Testis (tissue), 3 donors: ENCODE results near the gene CBFA2T3. TPM values are rescaled to one million over a fixed set of nuclear protein-coding genes. Genes with fewer than 3 reads are reported as not detected.
"Not testable (repeated sequence)": the region's sequence is repeated elsewhere in the genome, so short reads cannot be mapped to it uniquely, and the experiment has no call there.

Experiments
- DNase-seq: peaks from one replicate; pipeline ENCODE4 v3.0.0-alpha.2; 2019
- H3K27ac ChIP-seq, 2 donors: fragments of 200-600 bp; sonication (generic); one replicate each; pipeline ENCODE4 v1.5.1; 2019
- H3K27me3 ChIP-seq: fragments of 200-600 bp; sonication (generic); one replicate; pipeline ENCODE4 v1.5.1; 2019
- H3K36me3 ChIP-seq: fragments of 200-600 bp; sonication (generic); one replicate; pipeline ENCODE4 v1.5.1; 2017; ENCODE audit warnings: low read depth; ENCODE audit errors: missing control alignments
- H3K4me1 ChIP-seq: fragments of 200-600 bp; sonication (generic); one replicate; pipeline ENCODE4 v1.5.1; 2019
- H3K4me3 ChIP-seq, 2 donors: fragments of 200-600 bp; sonication (generic); one replicate each; pipeline ENCODE4 v1.5.1; 2017 to 2019
- H3K9me3 ChIP-seq: fragments of 200-600 bp; sonication (generic); one replicate; pipeline ENCODE4 v1.5.1; 2017
- CTCF ChIP-seq, 3 experiments: fragments of 450-650 bp in 2 of 3; fragments of 200-600 bp in 1 of 3; sonication (generic) in 1 of 3; IDR thresholded peaks; one replicate each; pipeline ENCODE4 v1.5.1; 2016 to 2019; ENCODE audit warnings: antibody characterized with exemption in 3 of 3, mild to moderate bottlenecking in 2 of 3, moderate library complexity in 1 of 3
- POLR2A ChIP-seq: fragments of 450-650 bp; IDR thresholded peaks from one replicate; pipeline ENCODE4 v1.6.1; 2017; ENCODE audit warnings: antibody characterized with exemption, mild to moderate bottlenecking, moderate library complexity
- WGBS, 2 donors: methylation state at CpG; one replicate each; pipeline ENCODE4 v1.1.5; 2018; 5-methylcytosine and 5-hydroxymethylcytosine counted together
- intact Hi-C: fragments of 100-400 bp; cut with DNase I; formaldehyde crosslinking; loops from one replicate; pipeline ENCODE4 v1.15.1; 2023; ENCODE audit warnings: low total_unique reads
- polyA plus RNA-seq: library from polyadenylated mRNA; stranded (reverse); fragments of 350-450 nt; fragmentation: Illumina TruSeq; extraction: RNeasy Lipid Tissue Mini Kit (QIAGEN cat#74804); gene quantifications from one replicate; pipeline ENCODE4 v1.2.3, GENCODE V29; 2014; ENCODE audit warnings: low read depth, low replicate concordance; ENCODE audit not compliant: insufficient read depth
- total RNA-seq, 2 donors: library from RNA; depleted of rRNA; stranded (reverse); fragments of >200 nt; gene quantifications; one replicate each; pipeline ENCODE4 v1.2.3, GENCODE V29; 2016

CBFA2T3 gene
- total and polyA plus RNA-seq, 3 donors from 2014 or later: 7.1 to 11.9 (median 9.2) TPM

- TF ChIP-seq POLR2A (no peak), CTCF (IDR thresholded peaks at IDR 0.05) (no peak)
- intact Hi-C loops: no loop called here
- H3K36me3 ChIP-seq: no peaks in the 10 kb centered on the region
- no peak overlapping the region for H3K27ac ChIP-seq
- no peak overlapping the region for H3K4me3 ChIP-seq
- no peaks in the 10 kb centered on the region for H3K9me3 ChIP-seq
- H3K4me1 ChIP-seq: no peaks in the 10 kb centered on the region
- 85 to 87% methylated on average over 17 to 20 of the region's 21 CpGs for WGBS, 2 donors
- no peaks in the 10 kb centered on the region for H3K27me3 ChIP-seq
- no peak for DNase-seq
Observed at GRCh38 chr16:89020068-89020924, 43.3 kb upstream of the CBFA2T3 start.

- Histone ChIP-seq H3K9me3 (no peaks in the 10 kb centered on the region), H3K4me3 (no peak overlapping the region), H3K36me3 (no peaks in the 10 kb centered on the region), H3K27me3 (no peaks in the 10 kb centered on the region), H3K4me1 (no peaks in the 10 kb centered on the region), H3K27ac (no peak overlapping the region)
- TF ChIP-seq CTCF (IDR thresholded peaks at IDR 0.05) (no peak), POLR2A (no peak)
- no peak for DNase-seq
- 83 to 85% methylated on average over 11 to 16 of the region's 16 CpGs for WGBS, 2 donors
- intact Hi-C loops: no loop called here
Observed at GRCh38 chr16:89019511-89019910, 42.5 kb upstream of the CBFA2T3 start.

DNA sequence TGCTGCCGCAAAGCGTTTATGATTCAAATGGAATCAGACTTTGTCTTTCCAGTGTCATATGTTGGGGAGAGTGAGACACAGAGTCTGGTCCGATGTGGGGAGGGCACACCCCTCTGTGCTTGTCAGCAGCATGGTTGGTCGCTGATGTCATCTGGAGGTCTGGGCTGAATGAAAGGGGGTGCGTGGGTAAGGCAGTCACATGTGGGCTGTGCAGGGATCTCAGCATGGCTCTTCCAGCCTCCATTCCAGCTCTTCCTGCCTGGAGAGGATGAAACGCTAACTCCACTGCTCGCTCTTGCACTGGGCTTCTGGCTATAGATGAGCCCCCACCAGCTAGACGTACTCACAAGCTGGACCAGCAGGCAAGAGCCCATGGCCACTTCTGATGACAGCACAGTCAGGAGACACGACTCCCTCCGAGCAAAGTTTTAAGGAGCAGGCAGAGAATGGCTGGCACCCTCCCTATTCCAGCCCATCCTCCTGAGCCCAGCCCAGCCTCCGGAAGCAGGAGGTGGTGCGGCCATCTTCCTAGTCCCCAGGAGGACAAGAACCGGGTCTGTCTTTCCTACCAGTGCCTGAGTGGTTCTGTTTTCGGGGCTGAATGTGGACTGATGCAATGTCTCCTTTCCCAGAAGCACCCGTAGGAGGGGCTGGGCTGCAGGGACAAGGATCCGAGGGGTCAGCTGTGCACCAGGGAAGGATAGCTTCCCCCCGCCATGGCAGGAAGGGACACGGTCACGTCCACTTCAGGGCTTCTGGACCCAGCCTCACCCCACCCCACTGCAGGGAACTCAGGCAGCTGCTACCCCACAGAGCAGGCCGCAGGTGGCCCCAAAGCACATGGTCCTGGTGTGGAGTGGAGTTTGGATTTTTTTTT lies 41.5 kb upstream of the CBFA2T3 start:
- Histone ChIP-seq H3K4me3 (no peak overlapping the region), H3K36me3 (no peaks in the 10 kb centered on the region), H3K27me3 (no peaks in the 10 kb centered on the region), H3K27ac (no peak overlapping the region), H3K4me1 (no peaks in the 10 kb centered on the region), H3K9me3 (no peaks in the 10 kb centered on the region)
- 74 to 79% methylated on average over 9 to 20 of the region's 20 CpGs for WGBS, 2 donors
- no peak for TF ChIP-seq POLR2A
- intact Hi-C loops: no loop called here
- no peak for DNase-seq

DNA sequence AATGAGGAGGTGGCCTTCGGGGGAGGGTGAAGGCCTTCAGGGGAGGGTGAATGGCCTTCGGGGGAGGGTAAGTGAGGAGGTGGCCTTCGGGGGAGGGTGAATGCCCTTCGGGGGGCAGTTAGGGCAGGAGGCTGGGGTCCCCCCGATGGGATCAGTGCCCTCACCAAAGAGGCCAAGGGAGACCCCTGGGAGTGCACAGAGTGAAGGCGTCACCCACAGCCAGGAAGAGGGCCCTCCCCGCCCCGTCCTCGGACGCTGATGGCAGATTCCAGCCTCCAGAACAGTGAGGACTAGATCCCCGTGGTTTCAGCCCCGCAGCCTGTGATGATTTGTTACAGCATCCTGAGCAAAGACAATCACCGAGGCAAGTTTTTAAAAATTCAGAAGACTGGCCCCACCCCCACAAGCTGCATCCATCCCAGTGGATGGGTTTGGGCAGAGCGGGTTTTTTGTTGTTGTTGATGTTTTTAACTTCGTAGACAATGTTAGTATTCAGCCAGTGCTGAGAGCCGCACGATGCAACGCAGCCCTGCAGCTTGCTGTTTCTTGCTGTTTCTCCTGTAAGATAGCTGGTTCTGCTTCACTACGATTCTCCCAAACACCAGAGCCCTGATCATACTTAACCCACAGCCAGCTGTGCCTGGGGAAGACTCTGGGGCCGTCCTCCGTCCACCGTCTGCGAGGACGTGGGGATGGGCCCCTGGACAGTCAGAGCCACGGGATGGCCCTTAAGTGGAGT lies 40.7 kb upstream of the CBFA2T3 start:
- Histone ChIP-seq H3K36me3 (no peaks in the 10 kb centered on the region), H3K27ac (no peak overlapping the region), H3K27me3 (no peaks in the 10 kb centered on the region), H3K4me1 (no peaks in the 10 kb centered on the region), H3K9me3 (no peaks in the 10 kb centered on the region), H3K4me3 (no peak overlapping the region)
- 66 to 78% methylated on average over 19 to 25 of the region's 25 CpGs for WGBS, 2 donors
- DNase-seq: no peak
- intact Hi-C loops: no loop called here
- TF ChIP-seq CTCF (IDR thresholded peaks at IDR 0.05) (no peak), POLR2A (no peak)

DNA sequence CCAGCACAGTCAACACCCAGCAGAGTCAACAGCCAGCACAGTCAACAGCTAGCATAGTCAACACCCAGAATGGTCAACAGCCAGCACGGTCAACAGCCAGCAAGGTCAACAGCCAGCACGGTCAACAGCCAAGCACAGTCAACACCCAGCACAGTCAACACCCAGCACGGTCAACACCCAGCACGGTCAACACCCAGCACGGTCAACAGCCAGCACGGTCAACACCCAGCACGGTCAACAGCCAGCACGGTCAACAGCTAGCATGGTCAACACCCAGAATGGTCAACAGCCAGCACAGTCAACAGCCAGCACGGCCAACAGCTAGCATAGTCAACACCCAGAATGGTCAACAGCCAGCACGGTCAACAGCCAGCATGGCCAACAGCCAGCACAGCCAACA lies 39.6 kb upstream of the CBFA2T3 start:
- intact Hi-C loops, H3K27me3 ChIP-seq, H3K4me3 ChIP-seq, DNase-seq, H3K36me3 ChIP-seq, H3K27ac ChIP-seq, H3K9me3 ChIP-seq, H3K4me1 ChIP-seq: not testable (repeated sequence)
- 80 to 86% methylated on average over 1 to 10 of the region's 10 CpGs for WGBS, 2 donors
